Measurements from ENCODE around the gene STX18.

DNA sequence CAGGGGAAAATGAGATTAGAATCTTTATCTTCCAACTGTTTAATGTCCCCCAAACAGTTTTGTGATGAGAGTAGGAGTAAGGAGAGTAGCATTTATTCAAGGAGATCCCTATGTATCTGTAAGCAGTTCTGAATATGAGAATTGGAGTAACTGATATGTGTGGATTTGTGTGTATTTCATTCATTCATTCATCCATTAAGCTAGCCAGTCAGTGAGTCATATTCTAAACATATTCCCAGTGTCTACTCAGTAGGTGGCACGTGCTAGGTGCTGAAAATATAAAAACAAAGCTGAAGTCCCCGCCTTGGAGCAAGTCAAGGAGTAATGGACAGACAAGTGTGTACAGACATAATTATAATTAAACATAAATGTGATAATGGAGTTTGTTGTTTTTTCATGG is 12.4 kb upstream of the STX18 start:
- TF ChIP-seq, protein P1, sequence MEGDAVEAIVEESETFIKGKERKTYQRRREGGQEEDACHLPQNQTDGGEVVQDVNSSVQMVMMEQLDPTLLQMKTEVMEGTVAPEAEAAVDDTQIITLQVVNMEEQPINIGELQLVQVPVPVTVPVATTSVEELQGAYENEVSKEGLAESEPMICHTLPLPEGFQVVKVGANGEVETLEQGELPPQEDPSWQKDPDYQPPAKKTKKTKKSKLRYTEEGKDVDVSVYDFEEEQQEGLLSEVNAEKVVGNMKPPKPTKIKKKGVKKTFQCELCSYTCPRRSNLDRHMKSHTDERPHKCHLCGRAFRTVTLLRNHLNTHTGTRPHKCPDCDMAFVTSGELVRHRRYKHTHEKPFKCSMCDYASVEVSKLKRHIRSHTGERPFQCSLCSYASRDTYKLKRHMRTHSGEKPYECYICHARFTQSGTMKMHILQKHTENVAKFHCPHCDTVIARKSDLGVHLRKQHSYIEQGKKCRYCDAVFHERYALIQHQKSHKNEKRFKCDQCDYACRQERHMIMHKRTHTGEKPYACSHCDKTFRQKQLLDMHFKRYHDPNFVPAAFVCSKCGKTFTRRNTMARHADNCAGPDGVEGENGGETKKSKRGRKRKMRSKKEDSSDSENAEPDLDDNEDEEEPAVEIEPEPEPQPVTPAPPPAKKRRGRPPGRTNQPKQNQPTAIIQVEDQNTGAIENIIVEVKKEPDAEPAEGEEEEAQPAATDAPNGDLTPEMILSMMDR (IDR thresholded peaks at IDR 0.05; ENCODE audit: insufficient read depth, low read depth, low read length), result no peak
- no peak for TF ChIP-seq EZH2 (IDR thresholded peaks at IDR 0.05; ENCODE audit: insufficient read depth, low read length)

All from astrocyte (in vitro differentiated cells and primary cell).